Measurements from ENCODE around the gene DNAH11. TPM values are rescaled to one million over a fixed set of nuclear protein-coding genes. Genes with fewer than 3 reads are reported as not detected.
"Not testable (repeated sequence)": the region's sequence is repeated elsewhere in the genome, so short reads cannot be mapped to it uniquely, and the experiment has no call there.

Gene DNAH11
- polyA plus RNA-seq, 3 donors, result 1.9 to 3.3 (median 1.9) TPM

DNA sequence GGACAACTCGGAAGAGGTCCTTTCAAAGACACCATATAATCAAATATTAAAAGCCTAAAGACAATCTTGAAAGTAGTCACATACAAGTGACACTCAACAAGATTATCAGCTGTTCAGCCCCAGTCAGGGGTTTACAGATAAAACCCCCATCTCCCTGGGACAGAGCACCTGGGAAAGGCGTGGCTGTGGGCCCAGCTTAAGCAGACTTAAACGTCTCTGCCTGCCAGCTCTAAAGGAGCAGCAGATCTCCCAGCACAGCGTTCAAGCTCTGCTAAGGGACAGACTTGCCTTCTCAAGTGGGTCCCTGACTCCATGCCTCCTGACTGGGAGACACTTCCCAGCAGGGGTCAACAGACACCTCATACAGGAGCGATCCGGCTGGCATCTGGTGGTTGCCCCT, 384.9 kb downstream of the DNAH11 start:
- DNase-seq, result no peak

DNA sequence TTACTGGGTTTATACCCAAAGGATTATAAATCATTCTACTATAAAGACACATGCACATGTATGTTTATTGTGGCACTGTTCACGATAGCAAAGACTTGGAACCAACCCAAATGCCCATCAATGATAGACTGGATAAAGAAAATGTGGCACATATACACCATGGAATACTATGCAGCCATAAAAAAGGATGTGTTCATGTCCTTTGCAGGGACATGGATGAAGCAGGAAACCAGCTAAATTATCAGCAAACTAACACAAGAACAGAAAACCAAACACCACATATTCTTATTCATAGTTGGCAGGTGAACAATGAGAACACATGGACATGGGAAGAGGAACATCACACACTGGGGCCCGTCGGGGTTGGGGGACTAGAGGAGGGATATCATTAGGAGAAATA, 390.5 kb downstream of the DNAH11 start:
- not testable (repeated sequence) for DNase-seq

DNA sequence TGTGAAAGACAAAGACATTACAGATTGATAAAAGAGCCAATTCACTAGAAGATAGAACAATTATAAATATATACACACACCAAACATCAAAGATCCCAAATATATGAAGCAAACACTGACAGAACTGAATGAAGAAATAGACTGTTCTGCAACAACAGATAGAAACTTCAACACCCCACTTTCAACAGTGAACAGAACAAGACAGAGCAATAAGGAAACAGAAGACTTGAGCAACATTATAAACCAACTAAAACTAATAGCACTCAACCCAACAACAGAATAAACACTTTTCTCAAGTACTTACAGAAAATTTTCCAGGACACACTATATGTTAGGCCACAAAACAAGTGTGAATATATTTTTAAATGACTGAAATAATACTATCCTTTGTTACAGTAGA, 392.0 kb downstream of the DNAH11 start:
- DNase-seq, result no peak

DNA sequence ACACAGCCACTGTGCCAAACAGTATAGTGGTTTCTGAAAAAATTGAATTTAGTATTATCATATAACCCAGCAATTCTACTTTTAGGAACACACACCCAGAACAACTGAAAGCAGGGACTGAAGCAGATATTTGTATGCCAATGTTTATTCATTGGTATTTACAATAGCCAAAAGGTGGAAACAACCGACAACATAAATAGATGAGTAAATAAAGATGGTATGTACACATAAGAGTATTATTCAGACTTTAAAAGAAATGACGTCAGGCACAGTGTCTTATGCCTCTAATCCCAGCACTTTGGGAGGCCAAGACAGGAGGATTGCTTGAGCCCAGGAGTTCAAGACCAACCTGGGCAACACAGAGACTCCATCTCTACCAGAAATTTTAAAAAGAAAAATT, 395.6 kb downstream of the DNAH11 start:
- DNase-seq, result no peak

DNA sequence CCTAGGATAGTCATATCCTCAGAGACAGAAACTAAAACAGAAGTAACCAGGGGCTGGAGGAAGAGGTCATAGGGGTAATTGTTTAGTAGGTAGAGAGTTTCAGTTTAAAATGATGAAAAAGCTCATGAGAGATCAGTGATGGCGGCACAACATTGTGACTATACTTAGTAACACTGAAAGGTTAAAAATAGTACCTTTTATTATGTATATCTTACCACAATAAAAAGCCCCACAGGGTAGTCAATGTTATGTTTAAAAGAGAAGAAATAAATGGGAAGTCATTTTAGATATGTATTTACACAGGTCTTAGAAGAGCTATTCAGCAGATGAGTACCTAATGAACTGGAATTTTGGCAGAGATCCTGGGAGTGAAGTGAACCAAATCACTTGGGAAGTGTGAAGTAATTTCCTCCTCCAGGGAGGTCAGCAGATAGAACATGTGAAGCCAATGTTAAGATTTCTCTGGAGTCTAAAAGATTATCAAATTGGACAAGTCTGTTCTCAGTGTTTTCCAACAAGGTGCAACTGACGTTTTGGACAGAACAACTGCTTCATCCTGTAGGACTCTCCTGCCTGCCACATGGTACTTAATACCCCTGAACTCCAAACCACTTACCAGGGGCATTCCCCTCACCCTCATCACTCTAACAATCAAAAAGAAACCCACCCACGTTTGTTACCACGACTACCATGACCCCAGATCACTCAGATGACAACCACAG, 396.5 kb downstream of the DNAH11 start:
- no peak for DNase-seq

DNA sequence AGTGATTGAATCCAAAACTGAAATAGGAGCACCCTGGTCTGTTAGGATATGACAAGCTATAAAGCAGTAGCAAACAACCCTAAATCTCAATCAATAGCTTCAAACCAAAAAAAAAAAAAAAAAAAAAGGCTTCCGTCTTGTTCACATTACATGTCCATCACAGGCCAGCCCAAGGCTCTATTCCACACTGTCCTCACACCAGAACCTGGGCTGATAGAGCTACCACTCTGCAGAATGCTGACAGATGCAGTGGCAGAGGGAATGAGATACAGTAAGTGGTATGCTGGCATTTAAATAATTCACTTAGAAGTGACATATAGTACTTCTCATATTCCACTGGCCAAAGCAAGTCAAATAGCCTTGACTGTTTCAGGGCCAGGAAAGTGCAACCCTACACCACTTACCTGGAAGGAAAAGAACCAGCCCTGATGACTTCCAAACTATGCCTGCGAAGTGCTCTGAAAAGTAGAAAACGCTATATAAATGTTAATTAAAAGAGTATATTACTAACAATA, 397.1 kb downstream of the DNAH11 start:
- DNase-seq, result no peak

DNA sequence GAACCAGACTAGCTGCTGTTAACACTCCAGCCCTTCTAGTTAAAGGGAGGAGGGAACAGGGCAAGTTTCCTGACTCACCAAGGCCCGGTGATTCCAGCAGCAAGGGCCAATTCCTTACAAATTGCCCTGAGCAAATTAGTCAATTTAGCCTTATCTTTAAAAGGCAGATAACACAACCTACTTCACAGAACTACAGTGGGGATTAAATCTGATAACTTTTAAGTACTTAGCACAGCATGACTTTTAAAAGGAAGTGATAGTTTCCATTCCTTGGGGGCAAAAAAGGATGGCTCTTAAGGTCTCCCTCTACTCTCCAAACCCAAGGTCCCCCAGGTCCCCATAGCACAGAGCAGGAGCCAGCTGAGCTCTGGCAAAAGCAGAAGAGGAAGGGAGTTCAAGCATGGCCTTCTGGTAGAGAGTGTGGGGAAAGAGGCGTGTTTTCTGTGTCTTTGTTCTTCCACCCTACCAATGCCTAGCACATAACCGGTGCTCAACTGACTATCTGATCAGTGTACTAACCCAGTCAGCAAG, 398.8 kb downstream of the DNAH11 start:
- no peak for DNase-seq

DNA sequence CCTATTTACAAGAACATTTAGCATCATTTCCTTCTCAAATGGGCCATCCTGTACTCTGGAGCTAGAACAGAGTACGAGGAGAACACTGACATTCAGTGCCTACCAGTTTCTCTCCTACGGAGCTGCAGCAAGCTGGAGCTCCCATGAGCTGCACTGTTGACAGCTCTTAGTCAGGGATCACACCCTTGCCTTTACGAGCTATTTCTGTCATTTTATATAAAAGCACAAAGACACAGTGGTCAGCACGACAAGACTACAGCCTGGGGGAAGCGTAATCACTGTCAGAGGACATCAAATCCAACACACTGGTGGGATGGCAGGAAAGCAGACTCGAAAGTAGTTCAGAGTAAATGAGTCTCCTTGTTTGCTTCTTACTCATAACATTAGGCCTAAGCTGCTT, 400.1 kb downstream of the DNAH11 start:
- no peak for DNase-seq

DNA sequence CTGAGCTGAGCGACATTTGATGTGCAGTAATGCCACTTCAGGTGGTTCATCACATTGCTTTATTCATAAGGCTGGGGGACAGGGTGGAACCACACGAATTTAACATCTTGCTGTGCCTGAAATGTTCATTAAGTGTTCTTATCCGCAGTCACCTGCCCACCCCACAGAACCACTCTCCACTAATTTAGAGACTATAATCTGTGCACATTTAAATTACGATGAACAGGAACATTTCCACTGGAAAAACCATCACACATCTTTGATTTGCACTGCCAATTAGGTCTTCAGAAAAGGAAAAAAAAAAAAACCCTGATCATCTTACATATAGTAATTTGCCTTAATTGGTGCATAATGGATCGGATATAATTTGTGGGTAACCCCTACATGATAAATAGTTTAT, 400.6 kb downstream of the DNAH11 start:
- DNase-seq, result no peak

DNA sequence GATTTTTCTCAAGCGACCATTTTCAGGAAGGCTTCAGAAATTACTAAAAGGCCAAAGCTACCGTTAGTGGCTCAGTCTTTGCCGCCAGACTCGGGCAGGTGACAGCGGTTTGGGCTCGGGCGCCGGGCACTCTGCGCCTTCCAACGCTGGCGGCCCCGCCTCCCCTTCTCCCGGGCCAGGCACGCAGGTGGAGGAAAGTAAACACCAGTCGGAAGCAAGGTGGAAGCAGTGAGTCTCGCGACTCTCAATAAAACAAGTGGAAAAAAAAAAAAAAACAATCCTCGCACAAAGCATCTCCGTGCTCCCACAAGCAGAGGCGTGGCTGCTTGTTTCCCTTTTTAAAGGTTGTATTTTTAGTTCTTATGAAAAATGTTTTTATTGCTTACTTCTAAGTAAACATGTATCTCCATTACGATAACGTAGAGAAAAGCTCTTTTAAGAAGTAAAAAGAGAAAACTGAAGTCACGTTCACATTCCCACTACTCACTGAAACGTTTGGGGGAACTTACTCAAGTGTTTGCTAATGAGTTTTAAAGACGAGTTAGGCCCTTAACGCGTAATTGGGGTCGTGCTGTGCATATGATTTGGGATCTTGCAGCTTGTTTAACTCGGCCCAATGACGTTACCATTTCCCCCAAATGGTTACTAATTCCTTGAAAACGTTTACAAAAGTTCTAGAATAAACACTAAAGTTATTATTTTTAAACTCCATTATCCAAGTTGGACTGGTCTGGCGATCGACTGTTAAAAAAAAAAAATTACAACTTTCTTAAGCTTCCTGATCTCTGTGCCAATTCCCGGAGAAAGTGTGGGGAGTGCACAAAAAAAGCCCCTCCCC, 402.0 kb downstream of the DNAH11 start:
- peak; percentile 58 for DNase-seq

DNA sequence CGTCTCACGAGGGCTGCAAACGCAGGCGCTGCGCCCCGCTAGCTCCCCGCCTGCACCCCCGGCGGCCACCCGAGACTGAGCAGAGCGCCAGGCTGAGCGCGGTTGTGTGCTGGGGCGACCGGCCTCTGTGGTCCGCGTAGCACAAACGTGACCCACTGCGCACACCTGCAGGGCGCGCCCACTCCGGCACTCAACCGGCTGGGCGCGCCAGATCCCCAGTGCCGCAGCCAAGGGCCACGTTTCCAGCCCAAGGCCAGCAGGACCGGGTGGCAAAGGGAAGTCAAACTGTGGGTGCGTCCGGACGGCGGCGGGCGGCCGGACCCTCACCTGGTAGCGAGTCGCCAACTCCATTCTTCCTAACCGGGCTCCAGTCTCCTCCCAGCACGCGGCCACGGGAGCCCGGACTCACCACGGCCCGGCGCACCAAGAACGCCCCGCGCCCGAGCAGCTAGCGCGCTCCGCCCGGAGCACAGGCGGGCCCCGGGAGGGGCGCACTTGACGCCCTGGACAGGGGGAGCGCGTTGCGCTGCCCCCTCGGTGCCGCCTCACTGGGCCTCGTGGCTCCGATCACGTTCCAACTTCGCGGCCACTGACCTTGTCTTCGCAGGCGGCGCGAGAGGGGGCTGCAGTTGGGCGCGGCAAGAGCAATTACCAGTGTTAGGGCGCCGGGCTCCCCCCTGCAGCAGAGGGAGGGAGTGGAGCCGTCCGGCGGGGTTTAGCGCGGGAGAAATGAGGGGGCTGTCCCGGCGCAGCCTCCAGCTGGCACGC, 402.8 kb downstream of the DNAH11 start, which contains the start of gene CDCA7L:
TSS of gene CDCA7L (minus strand) at position 446 of the 768 bp plus-strand sequence. CDS start at position 351, 95 bp downstream.
- DNase-seq, result peak; percentile 78

DNA sequence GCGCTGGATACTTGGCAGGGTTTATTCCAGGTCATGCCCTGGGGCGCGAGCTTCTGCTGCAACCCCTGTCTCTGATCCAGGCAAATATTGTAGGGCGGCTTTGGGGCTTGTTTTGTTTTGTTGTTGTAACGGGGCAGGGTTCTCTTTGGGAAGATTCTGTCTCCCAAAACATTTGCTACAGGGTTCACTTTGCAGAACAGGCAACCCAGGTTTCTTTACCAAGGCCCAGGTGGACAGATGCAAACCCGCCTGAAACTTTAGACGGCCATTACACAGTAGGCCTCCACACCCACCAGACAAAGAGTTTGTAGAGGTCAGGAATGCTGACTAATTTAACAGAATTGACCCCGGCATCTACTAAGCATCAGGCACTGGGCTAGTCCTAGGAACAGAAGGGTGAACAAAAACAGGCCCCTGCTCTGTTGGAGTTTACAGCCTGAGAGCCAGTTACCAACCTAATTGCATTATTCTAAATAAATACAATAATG, 403.4 kb downstream of the DNAH11 start:
- DNase-seq, result no peak

DNA sequence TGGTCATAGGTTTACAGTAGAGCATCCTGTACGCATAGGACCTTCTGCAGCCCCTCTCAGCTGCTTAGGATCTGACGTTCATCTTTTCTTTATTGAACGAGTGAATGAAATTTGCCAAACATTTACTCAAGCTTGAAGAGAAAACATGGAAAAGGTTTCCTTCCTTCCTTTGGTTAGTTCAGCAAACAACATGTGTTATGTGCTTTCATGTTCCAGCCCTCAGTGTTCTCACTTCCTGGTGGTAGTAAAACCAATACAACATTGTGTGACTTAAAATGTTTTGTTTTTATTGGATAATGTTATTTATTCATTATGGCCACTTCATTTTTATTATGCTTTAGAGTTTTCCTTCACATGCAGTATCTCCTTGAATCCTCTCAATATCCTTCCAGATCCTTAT, 404.2 kb downstream of the DNAH11 start:
- no peak for DNase-seq

DNA sequence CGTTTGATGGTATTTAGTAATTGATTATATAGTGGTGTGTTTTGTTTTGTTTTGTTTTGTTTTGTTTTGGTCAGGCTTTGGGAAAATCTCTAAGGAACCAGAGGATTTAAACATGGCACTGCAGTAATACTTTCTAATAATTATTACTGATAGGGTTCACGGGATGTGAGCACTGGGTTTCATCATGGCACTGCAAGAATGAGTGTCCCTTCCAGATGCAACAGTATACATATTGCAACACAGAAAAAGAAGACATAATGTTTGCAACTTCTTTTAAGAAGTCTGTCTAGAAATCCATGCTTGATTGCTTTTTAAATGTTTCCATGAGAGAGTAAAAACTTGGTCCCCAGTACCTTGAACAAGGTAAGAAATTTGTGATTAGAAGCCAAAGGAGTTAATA, 405.1 kb downstream of the DNAH11 start:
- no peak for DNase-seq

DNA sequence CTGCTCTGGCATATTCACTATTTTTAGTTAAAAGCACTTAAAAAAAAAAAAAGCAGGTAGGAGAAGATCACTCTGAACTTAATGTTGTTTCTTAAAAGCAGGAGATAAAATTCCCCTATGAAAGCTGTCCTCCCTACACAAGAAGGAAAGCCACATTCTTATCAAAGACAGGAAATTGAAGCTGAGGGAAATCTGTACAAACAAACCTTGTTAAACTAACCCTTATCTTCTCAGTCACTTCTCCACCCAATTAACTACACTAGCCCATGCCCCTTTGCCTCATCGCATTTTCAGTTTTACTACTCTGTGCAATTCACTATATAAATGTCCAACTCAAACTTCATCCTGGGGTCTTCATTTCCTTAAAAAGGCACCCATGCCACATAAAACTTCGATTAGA, 405.5 kb downstream of the DNAH11 start:
- DNase-seq, result no peak

DNA sequence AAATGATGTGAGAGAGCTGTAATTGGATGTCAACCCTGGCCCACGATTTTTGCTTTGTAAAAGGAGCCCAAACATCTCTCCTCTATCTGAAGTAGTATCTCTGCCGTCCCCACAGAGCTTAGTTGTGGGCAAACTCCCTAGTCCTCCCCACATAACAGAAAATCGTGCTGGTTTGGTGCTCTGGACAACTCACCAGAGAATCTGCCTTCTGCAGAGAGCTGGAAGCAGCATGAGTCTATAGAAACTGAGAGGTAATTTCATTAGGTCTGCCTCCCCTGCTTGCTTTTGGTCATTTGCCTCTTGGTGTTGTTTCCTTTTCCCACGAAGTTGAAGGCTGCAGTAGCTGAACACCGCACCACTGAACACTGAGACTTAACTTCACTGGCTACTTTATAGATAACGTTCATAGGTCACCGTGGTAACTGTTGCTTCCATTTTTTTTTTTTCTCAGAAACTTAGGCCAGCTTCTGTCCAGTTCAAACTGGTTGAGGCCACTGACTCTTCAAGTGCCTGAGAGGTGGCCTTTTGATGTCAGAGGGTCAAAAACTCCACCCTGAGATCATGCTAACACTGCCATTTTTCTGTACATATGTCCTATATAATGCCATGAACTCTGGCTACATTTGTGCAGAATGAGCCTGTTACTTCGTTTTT, 406.2 kb downstream of the DNAH11 start:
- DNase-seq, result no peak

Other genes with a start within 250 kb of the DNAH11 start
- gene SP4, start 115.0 kb upstream of the DNAH11 start, polyA plus RNA-seq (ENCODE audit: insufficient read length in 3 of 3), result 10 to 100 TPM; 12.4 to 13.4 (median 13.1) TPM